Progenitor cell of endocrine pancreas (in vitro differentiated cells): Measurements from ENCODE around the gene COX10. TPM values are rescaled to one million over a fixed set of nuclear protein-coding genes. Genes with fewer than 3 reads are reported as not detected.

Source experiments
- DNase-seq: peaks from one replicate; pipeline ENCODE4 v3.0.0; 2021; ENCODE audit warnings: low spot score; ENCODE audit not compliant: unreplicated experiment
- H3K27ac Mint-ChIP-seq: 2 replicates; pipeline ENCODE4 v1.8.0; 2021; ENCODE audit warnings: mild to moderate bottlenecking, moderate library complexity, mixed read lengths
- H3K27me3 Mint-ChIP-seq: 2 replicates; pipeline ENCODE4 v1.8.0; 2021; ENCODE audit warnings: mixed read lengths
- H3K36me3 Mint-ChIP-seq: 2 replicates; pipeline ENCODE4 v1.8.0; 2022; ENCODE audit warnings: mixed read lengths; ENCODE audit not compliant: insufficient read depth
- H3K4me1 Mint-ChIP-seq: 2 replicates; pipeline ENCODE4 v1.8.0; 2021; ENCODE audit warnings: low read depth, mixed read lengths
- H3K4me3 Mint-ChIP-seq: 2 replicates; pipeline ENCODE4 v1.8.0; 2021; ENCODE audit warnings: low read depth, mild to moderate bottlenecking, moderate library complexity, mixed read lengths
- H3K9me3 Mint-ChIP-seq: 2 replicates; pipeline ENCODE4 v1.8.0; 2021; ENCODE audit warnings: low read depth, mixed read lengths
- CTCF ChIP-seq: fragments of 200-600 bp; sonication (generic); IDR thresholded peaks from one replicate; pipeline ENCODE4 v1.5.0; 2021; ENCODE audit warnings: antibody characterized with exemption, mild to moderate bottlenecking; ENCODE audit not compliant: unreplicated experiment
- total RNA-seq: library from RNA; stranded (reverse); gene quantifications from 2 replicates; pipeline ENCODE4 v1.2.1, GENCODE V29; 2021

Gene COX10
- total RNA-seq, 1 donor from 2014 or later, result 24.0 TPM

- no peaks in the 10 kb centered on the region for H3K9me3 Mint-ChIP-seq
- no peaks in the 10 kb centered on the region for H3K27me3 Mint-ChIP-seq
- H3K4me1 Mint-ChIP-seq, result peaks cover 21% of the 10 kb centered on the region
- TF ChIP-seq CTCF, result peak; percentile 47
- no peaks in the 10 kb centered on the region for H3K36me3 Mint-ChIP-seq
- H3K4me3 Mint-ChIP-seq, result no peak overlapping the region
- DNase-seq, result no peak
- no peak overlapping the region for H3K27ac Mint-ChIP-seq
Observed at GRCh38 chr17:14048169-14048568, 21.1 kb upstream of the COX10 start.

GRCh38 chr17:14050616-14051015 lies 18.7 kb upstream of the COX10 start:
- peaks cover 2% of the 10 kb centered on the region for H3K9me3 Mint-ChIP-seq
- H3K27ac Mint-ChIP-seq, result no peak overlapping the region
- H3K27me3 Mint-ChIP-seq, result no peaks in the 10 kb centered on the region
- DNase-seq, result no peak
- H3K4me3 Mint-ChIP-seq, result no peak overlapping the region
- H3K4me1 Mint-ChIP-seq, result peaks cover 25% of the 10 kb centered on the region
- no peak for TF ChIP-seq CTCF
- peaks cover 4% of the 10 kb centered on the region for H3K36me3 Mint-ChIP-seq

- Mint-ChIP-seq H3K9me3 (peaks cover 7% of the 10 kb centered on the region), H3K4me3 (no peak overlapping the region), H3K36me3 (peaks cover 10% of the 10 kb centered on the region), H3K4me1 (peaks cover 25% of the 10 kb centered on the region), H3K27me3 (no peaks in the 10 kb centered on the region), H3K27ac (no peak overlapping the region)
- TF ChIP-seq CTCF, result no peak
- DNase-seq, result no peak
Observed at GRCh38 chr17:14051692-14052091, 17.6 kb upstream of the COX10 start.

- no peak overlapping the region for H3K27ac Mint-ChIP-seq
- H3K36me3 Mint-ChIP-seq, result peaks cover 10% of the 10 kb centered on the region
- no peak for TF ChIP-seq CTCF
- no peak for DNase-seq
- peaks cover 7% of the 10 kb centered on the region for H3K9me3 Mint-ChIP-seq
- peaks cover 18% of the 10 kb centered on the region for H3K4me1 Mint-ChIP-seq
- no peak overlapping the region for H3K4me3 Mint-ChIP-seq
- H3K27me3 Mint-ChIP-seq, result no peaks in the 10 kb centered on the region
Observed at GRCh38 chr17:14052886-14053615, 16.3 kb upstream of the COX10 start.

GRCh38 chr17:14057591-14057990 lies 11.7 kb upstream of the COX10 start:
- Mint-ChIP-seq H3K4me3 (no peak overlapping the region), H3K36me3 (peaks cover 14% of the 10 kb centered on the region), H3K9me3 (peaks cover 7% of the 10 kb centered on the region), H3K27ac (no peak overlapping the region), H3K4me1 (peaks cover 8% of the 10 kb centered on the region), H3K27me3 (no peaks in the 10 kb centered on the region)
- TF ChIP-seq CTCF, result no peak
- DNase-seq, result no peak
